K562 (cell line): Measurements from ENCODE around the gene RCOR1. TPM values are rescaled to one million over a fixed set of nuclear protein-coding genes. Genes with fewer than 3 reads are reported as not detected.

Experiments used
- BACH1 ChIP-seq: fragments of 200-800 bp; sonication (Bioruptor generic); IDR thresholded peaks from 2 replicates; pipeline ENCODE4 v1.6.1; 2016; ENCODE audit warnings: missing genetic modification characterization, missing compliant biosample characterization
- BHLHE40 ChIP-seq: IDR thresholded peaks from 2 replicates; pipeline ENCODE4 v1.6.1; 2011; ENCODE audit warnings: low read length, improper control_type of control experiment
- COPS2 ChIP-seq: fragments of 450-650 bp; conservative IDR thresholded peaks from 2 replicates; pipeline ENCODE4 v1.6.1; 2016; ENCODE audit warnings: mild to moderate bottlenecking, moderate library complexity
- EP400 ChIP-seq: fragments of 450-650 bp; IDR thresholded peaks from 2 replicates; pipeline ENCODE4 v1.6.1; 2017; ENCODE audit warnings: antibody characterized with exemption, mild to moderate bottlenecking, moderate library complexity
- MAZ ChIP-seq, 2 experiments: fragments of 450-650 bp in 1 of 2; sonication (generic) in 1 of 2; formaldehyde crosslinking; IDR thresholded peaks in 1 of 2; conservative IDR thresholded peaks in 1 of 2; 2 replicates each; pipeline versions ENCODE4 v1.4.0 to v1.5.0; 2020; ENCODE audit warnings: mild to moderate bottlenecking in 1 of 2, missing genetic modification reagents in 1 of 2
- MBD2 ChIP-seq: sonication (generic); IDR thresholded peaks from 2 replicates; pipeline ENCODE4 v1.6.1; 2016; ENCODE audit warnings: low read depth, borderline replicate concordance
- NFE2L1 ChIP-seq: fragments of 450-650 bp; IDR thresholded peaks from 2 replicates; pipeline ENCODE4 v1.6.1; 2016; ENCODE audit warnings: missing genetic modification characterization, low read depth, mild to moderate bottlenecking, missing compliant biosample characterization, moderate library complexity, borderline replicate concordance
- NR0B1 ChIP-seq: fragments of 450-650 bp; IDR thresholded peaks from one replicate; pipeline ENCODE4 v1.6.1; 2018; ENCODE audit warnings: mild to moderate bottlenecking, moderate library complexity; ENCODE audit not compliant: partially characterized antibody
- TFE3 ChIP-seq: fragments of 450-650 bp; formaldehyde crosslinking; IDR thresholded peaks from 2 replicates; pipeline ENCODE4 v1.4.0; 2020; ENCODE audit warnings: mild to moderate bottlenecking, mixed read lengths
- UBTF ChIP-seq, 2 experiments: IDR thresholded peaks; 2 replicates each; pipeline ENCODE4 v1.6.1; 2012; ENCODE audit warnings: improper control_type of control experiment in 2 of 2, low read depth in 2 of 2, low read length in 2 of 2, borderline replicate concordance in 1 of 2
- ZC3H11A ChIP-seq: IDR thresholded peaks from 2 replicates; pipeline ENCODE4 v1.6.1; 2012; ENCODE audit warnings: low read depth, low read length, improper control_type of control experiment
- ZFP91 ChIP-seq: sonication (generic); formaldehyde crosslinking; IDR thresholded peaks from 2 replicates; pipeline ENCODE4 v1.8.0; 2022; ENCODE audit warnings: mild to moderate bottlenecking, missing genetic modification reagents
- ZNF133 ChIP-seq: fragments of 250-450 bp; sonication (Bioruptor Pico); IDR thresholded peaks from 2 replicates; pipeline ENCODE4 v1.4.0; 2020; ENCODE audit warnings: mild to moderate bottlenecking
- ZNF184 ChIP-seq: sonication (generic); formaldehyde crosslinking; IDR thresholded peaks from 2 replicates; pipeline ENCODE4 v1.5.0; 2020; ENCODE audit warnings: missing genetic modification reagents
- ZNF395 ChIP-seq: fragments of 200-800 bp; sonication (Bioruptor generic); IDR thresholded peaks from 2 replicates; pipeline ENCODE4 v1.6.1; 2017; ENCODE audit warnings: missing genetic modification characterization, missing compliant biosample characterization
- ZNF436 ChIP-seq: fragments of 250-450, 450-650 bp; sonication (Bioruptor Pico); formaldehyde crosslinking; IDR thresholded peaks from 2 replicates; pipeline ENCODE4 v1.7.0; 2020; ENCODE audit warnings: mild to moderate bottlenecking
- ZNF764 ChIP-seq: fragments of 250-450 bp; sonication (Bioruptor Pico); IDR thresholded peaks from 2 replicates; pipeline ENCODE4 v1.4.0; 2020; ENCODE audit warnings: low read depth, mild to moderate bottlenecking, moderate library complexity
- polyA plus RNA-seq, 8 experiments: library from polyadenylated mRNA; depleted of rRNA in 4 of 8; stranded (reverse) in 5 of 8; unstranded in 3 of 8; fragments of >200 nt; fragmentation: Nextera tagmentation in 2 of 8; fragmentation: Illumina TruSeq in 1 of 8; extraction: Ambion mirVana in 2 of 8; extraction: Trizol in 1 of 8; gene quantifications; 2 replicates each; pipeline versions ENCODE4 v1.2.1 to v1.2.3, GENCODE V29; 2011 to 2014; ENCODE audit warnings: inconsistent platforms in 1 of 8, missing spikeins in 1 of 8
- total RNA-seq, 7 experiments: library from RNA; depleted of rRNA in 6 of 7; stranded (reverse); fragments of >200 nt in 6 of 7; fragmentation: Illumina TruSeq in 2 of 7; extraction: Trizol in 2 of 7; gene quantifications; 2 replicates each; pipeline versions ENCODE4 v1.2.1 to v1.2.3, GENCODE V29; 2011 to 2021; ENCODE audit warnings: low replicate concordance in 1 of 7

Gene RCOR1
- total and polyA plus RNA-seq, 9 of the 15 experiments (the other 6 are each of a cell fraction or from before 2014, with no cell fraction given): 8.5 to 47.9 (median 20.9) TPM

GRCh38 chr14:102770147-102771123 is 178.0 kb downstream of the RCOR1 start (continued):
- TF ChIP-seq ZFP91 (CRISPR knock-in tag) (no peak), BHLHE40 (peak; percentile 64), ZNF395 (CRISPR knock-in tag) (peak; percentile 37; the same call in 1 of the 2 replicates), ZNF764 (no peak), UBTF (IDR thresholded peaks at IDR 0.05; ENCODE audit: borderline replicate concordance in 1 of 2, low read depth in 2 of 2, low read length in 2 of 2) (no peak), NR0B1 (no peak), MBD2 (no peak), EP400 (no peak), MAZ (CRISPR knock-in tag; conservative IDR thresholded peaks at IDR 0.05 in 1 of 2, IDR thresholded peaks at IDR 0.05 in 1 of 2) (no peak), COPS2 (no peak), NFE2L1 (tag) (no peak), ZC3H11A (no peak), ZNF133 (no peak), ZNF184 (CRISPR knock-in tag) (no peak), TFE3 (CRISPR knock-in tag) (no peak), BACH1 (no peak), ZNF436 (CRISPR knock-in tag) (no peak)
- TF ChIP-seq, all 486 proteins: peak for 14
